Measurements from ENCODE around the gene GCLM. TPM values are rescaled to one million over a fixed set of nuclear protein-coding genes. Genes with fewer than 3 reads are reported as not detected.
A peak's percentile ranks its signal among the peaks of the same experiment; 100 is the strongest.

GCLM gene
- total and polyA plus RNA-seq, 9 of the 15 experiments (the other 6 are each of a cell fraction or from before 2014, with no cell fraction given): 9.3 to 71.6 (median 24.5) TPM

- peak; percentile 73; the same call in 1 of the 2 replicates for TF ChIP-seq ZNF274 (IDR thresholded peaks at IDR 0.05; ENCODE audit: borderline replicate concordance, low read depth, low read length)
- 0 out of 4 replicates have a peak, but pooled peaks of 1 of the 2 experiments have one; percentile 56 for TF ChIP-seq FOXK2 (conservative IDR thresholded peaks at IDR 0.05 in 1 of 2, IDR thresholded peaks at IDR 0.05 in 1 of 2; ENCODE audit: low read depth in 2 of 2)
- no peak for TF ChIP-seq ZNF212 (CRISPR knock-in tag; IDR thresholded peaks at IDR 0.05)
- peak; percentile 16 for TF ChIP-seq ZFP36 (IDR thresholded peaks at IDR 0.05; ENCODE audit: low read depth, low read length, partially characterized antibody)
- TF ChIP-seq BCOR (IDR thresholded peaks at IDR 0.05): peak; percentile 65
- TF ChIP-seq BHLHE40 (IDR thresholded peaks at IDR 0.05; ENCODE audit: low read length): peak; percentile 45; the same call in 1 of the 2 replicates
- peak in 1 of 2 experiments; percentile 15; a peak in 3 of 4 replicates for TF ChIP-seq MNT (conservative IDR thresholded peaks at IDR 0.05)
- no peak for TF ChIP-seq ILK (tag; IDR thresholded peaks at IDR 0.05; ENCODE audit: borderline replicate concordance, low read depth)
- no peak for TF ChIP-seq TAF1 (IDR thresholded peaks at IDR 0.05; ENCODE audit: control insufficient read depth, extremely low read depth, insufficient read depth, low read length, severe bottlenecking)
- no peak for TF ChIP-seq IRF2 (CRISPR knock-in tag; IDR thresholded peaks at IDR 0.05)
- TF ChIP-seq, protein P1, sequence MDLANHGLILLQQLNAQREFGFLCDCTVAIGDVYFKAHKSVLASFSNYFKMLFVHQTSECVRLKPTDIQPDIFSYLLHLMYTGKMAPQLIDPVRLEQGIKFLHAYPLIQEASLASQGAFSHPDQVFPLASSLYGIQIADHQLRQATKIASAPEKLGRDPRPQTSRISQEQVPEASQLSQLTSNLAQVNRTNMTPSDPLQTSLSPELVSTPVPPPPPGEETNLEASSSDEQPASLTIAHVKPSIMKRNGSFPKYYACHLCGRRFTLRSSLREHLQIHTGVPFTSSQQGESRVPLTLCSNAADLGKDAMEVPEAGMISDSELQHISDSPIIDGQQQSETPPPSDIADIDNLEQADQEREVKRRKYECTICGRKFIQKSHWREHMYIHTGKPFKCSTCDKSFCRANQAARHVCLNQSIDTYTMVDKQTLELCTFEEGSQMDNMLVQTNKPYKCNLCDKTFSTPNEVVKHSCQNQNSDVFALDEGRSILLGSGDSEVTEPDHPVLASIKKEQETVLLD (IDR thresholded peaks at IDR 0.05): peak; percentile 48; the same call in 1 of the 2 replicates
- TF ChIP-seq E2F1 (CRISPR knock-in tag; IDR thresholded peaks at IDR 0.05): peak; percentile 72; the same call in 1 of the 2 replicates
- TF ChIP-seq NR2C1 (IDR thresholded peaks at IDR 0.05): no peak
- no peak for TF ChIP-seq NR2C1 (tag; IDR thresholded peaks at IDR 0.05)
- no peak for TF ChIP-seq SMAD1 (IDR thresholded peaks at IDR 0.05; ENCODE audit: low read depth, low read length, partially characterized antibody)
- peak in 1 of 2 experiments; percentile 26; a peak in 3 of 4 replicates for TF ChIP-seq NRF1 (conservative IDR thresholded peaks at IDR 0.05 in 1 of 2, IDR thresholded peaks at IDR 0.05 in 1 of 2)
- TF ChIP-seq ZNF707 (CRISPR knock-in tag; conservative IDR thresholded peaks at IDR 0.05): no peak
- TF ChIP-seq TGIF2 (CRISPR knock-in tag; IDR thresholded peaks at IDR 0.05): no peak
- no peak for TF ChIP-seq RNF219 (CRISPR knock-in tag; IDR thresholded peaks at IDR 0.05)
These were observed 62.0 kb downstream of the GCLM start (continued) for GRCh38 chr1:93846992-93847810.

Measured in K562 (cell line).